MG63 (cell line): Measurements from ENCODE around the gene ITGB3. TPM values are rescaled to one million over a fixed set of nuclear protein-coding genes. Genes with fewer than 3 reads are reported as not detected.

Source experiments
- DNase-seq: peaks from one replicate; pipeline ENCODE4 v3.0.0-alpha.2; 2020
- H3K27me3 ChIP-seq: fragments of 250-450 bp; sonication (Bioruptor Pico); 2 replicates; pipeline ENCODE4 v1.5.1; 2020; ENCODE audit warnings: mild to moderate bottlenecking, moderate library complexity
- H3K36me3 ChIP-seq: fragments of 250-450 bp; sonication (Bioruptor Pico); 2 replicates; pipeline ENCODE4 v1.5.1; 2020; ENCODE audit warnings: mild to moderate bottlenecking, moderate library complexity
- H3K4me3 ChIP-seq: fragments of 250-450 bp; sonication (Bioruptor Pico); 2 replicates; pipeline ENCODE4 v1.5.1; 2020; ENCODE audit warnings: mild to moderate bottlenecking, moderate library complexity
- H3K9me3 ChIP-seq: fragments of 250-450 bp; sonication (Bioruptor Pico); 2 replicates; pipeline ENCODE4 v1.5.1; 2020; ENCODE audit warnings: mild to moderate bottlenecking, moderate library complexity
- total RNA-seq: library from RNA; depleted of rRNA; stranded (reverse); fragments of >200 nt; shearing (Covaris generic); gene quantifications from 2 replicates; pipeline ENCODE4 v1.2.3, GENCODE V29; 2014; ENCODE audit warnings: low replicate concordance

ITGB3 gene
- total RNA-seq, 1 experiment from 2014 or later: 12.1 TPM

DNA sequence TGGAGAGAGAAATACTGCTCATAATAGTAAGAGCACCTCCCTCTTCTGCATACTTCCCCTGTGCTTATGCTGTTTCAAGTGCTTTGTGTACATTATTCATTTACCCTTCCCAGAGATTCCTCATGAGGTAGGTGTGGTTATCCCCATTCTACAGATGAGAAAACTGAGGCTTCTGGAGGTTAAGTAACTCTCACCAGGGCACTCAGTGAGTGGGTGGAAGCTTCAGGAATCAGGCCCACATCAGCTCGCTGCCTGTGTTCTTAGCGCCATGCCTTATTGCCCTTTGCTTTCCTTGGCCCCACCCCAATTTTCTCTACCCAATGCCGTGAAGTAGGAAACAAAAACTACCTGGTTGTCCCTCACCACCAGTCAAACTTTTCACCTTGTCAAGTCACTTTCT is 18.1 kb upstream of the ITGB3 start:
- DNase-seq: no peak
- H3K9me3 ChIP-seq: peaks cover 10% of the 10 kb centered on the region
- no peaks in the 10 kb centered on the region for H3K27me3 ChIP-seq
- H3K4me3 ChIP-seq: no peak overlapping the region
- no peaks in the 10 kb centered on the region for H3K36me3 ChIP-seq

DNA sequence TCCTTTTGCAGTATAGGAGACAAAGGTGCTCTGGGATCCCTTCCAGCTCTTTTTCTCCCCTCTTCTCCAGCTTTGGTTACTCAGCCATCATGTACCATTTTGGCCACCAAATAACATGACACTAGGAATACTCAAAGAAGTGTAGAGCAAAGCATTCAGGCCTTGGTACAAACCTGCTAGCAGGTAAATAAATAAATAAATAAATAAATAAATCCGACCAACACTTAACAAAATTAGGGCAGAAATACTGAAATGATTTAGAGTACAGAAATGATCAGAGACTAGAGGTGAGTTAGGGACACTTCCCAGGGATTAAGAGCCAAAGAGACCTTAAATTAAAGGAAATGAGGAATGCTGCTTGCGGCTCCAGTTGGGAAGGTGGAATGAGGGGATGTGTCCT is 17.7 kb upstream of the ITGB3 start:
- Histone ChIP-seq H3K36me3 (no peaks in the 10 kb centered on the region), H3K27me3 (no peaks in the 10 kb centered on the region), H3K9me3 (peaks cover 10% of the 10 kb centered on the region), H3K4me3 (no peak overlapping the region)
- no peak for DNase-seq

DNA sequence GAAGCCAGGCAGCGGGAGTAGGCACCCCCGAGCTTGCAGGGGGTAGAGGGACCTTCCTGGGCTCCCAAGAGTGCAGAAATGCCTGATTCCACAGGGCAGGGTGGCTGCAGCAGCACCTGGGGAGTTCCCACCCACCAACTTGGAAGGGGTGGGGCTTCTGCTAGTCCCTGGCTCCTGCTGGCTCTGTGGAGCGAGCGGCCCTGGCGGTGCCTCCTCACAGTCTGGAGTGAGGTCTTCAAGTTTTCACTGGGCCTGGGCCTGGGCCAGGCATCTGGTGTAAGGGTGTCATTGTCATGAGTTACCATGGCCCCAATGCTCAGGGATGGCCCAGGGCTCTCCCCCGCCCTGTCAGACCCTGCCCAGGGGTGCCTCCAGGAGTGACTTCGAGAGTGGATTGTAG is 15.8 kb upstream of the ITGB3 start:
- Histone ChIP-seq H3K36me3 (no peaks in the 10 kb centered on the region), H3K9me3 (peaks cover 10% of the 10 kb centered on the region), H3K4me3 (no peak overlapping the region), H3K27me3 (no peaks in the 10 kb centered on the region)
- DNase-seq: no peak

DNA sequence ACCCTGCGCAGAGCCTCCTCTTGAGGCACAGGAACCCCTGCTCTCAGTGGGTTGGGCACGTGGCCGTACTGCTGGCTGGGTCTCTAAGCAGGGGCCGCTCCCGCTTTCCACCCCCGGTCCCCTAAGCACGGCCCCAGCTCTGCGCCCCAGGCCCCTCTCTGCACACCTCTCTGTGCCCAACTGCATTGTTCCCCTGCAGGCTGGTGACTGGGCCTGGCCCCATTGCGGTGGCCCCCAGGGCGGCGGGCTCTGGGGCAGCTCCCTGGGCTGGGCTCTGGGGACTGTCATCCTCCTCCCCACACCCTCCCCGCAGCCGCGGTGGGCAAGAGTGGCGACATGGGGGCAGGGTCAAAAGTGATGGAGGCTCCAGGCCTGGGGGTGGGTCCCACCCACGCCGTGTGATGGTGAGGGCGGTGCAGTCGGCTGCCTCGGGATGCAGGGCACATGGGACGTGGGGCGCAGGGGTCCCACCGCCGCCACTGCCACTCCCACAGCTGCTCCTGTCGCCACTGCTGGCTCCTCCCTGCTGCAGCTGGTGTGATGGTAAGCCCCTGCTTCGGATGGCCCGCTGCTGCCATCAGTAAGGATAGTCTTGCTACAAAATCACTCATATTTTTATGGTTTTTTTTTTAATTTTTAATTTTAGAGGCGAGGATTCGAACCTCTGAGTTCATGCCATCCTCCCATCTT is 15.2 kb upstream of the ITGB3 start:
- Histone ChIP-seq H3K4me3 (no peak overlapping the region), H3K27me3 (no peaks in the 10 kb centered on the region), H3K9me3 (peaks cover 10% of the 10 kb centered on the region), H3K36me3 (no peaks in the 10 kb centered on the region)
- DNase-seq: no peak

DNA sequence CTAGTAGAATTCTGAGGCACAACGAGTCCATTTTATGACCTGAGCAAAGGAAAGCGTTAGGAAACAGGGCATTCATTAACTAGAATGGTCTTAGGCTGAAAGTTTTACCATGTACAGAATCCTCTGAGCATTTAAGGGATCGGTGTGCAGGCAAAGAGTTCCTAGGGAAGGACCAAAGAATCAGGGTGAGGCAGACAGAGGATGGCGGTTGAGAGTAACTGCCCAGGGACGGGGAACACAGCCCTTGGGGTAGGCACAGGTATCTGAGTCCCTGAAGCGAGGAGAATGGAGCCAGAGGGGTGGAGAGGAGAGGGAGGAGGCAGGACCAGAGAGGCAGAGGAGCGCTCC is 14.0 kb upstream of the ITGB3 start:
- DNase-seq: no peak
- peaks cover 10% of the 10 kb centered on the region for H3K9me3 ChIP-seq
- H3K27me3 ChIP-seq: no peaks in the 10 kb centered on the region
- H3K36me3 ChIP-seq: no peaks in the 10 kb centered on the region
- no peak overlapping the region for H3K4me3 ChIP-seq

DNA sequence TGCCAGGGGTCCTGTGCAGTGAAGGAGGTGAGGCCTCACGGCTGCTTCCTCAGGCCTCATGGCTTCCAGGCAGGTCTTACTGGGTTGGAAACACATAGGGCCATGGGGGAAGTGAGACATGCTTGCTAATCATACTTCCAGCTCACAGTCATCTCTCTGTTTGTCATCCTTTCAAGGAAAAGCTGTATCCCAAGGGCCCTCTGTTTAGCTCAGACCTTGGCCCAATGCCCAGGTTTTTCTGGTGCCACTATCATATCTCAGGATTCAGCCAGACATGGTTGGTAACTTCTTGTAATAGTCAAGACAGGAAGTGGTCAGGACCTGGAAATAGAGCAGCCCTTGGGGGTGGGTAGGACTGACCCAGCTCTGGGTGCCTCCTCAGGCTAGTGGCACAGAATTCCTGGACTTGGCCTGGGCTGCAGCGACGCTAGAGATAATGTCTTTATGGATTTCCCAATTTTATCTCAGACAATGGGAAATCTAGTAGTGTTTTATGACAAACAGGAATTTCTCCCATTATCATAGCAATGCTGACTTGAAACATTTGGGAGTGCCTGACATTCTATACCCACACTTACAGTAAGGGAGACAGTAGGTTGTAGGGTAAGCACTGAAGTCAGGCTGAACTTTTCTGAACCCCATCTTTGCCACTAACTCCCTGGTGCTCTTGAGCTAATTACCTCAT is 13.5 kb upstream of the ITGB3 start:
- peaks cover 10% of the 10 kb centered on the region for H3K9me3 ChIP-seq
- DNase-seq: peak; percentile 99
- H3K27me3 ChIP-seq: no peaks in the 10 kb centered on the region
- H3K36me3 ChIP-seq: no peaks in the 10 kb centered on the region
- H3K4me3 ChIP-seq: no peak overlapping the region

DNA sequence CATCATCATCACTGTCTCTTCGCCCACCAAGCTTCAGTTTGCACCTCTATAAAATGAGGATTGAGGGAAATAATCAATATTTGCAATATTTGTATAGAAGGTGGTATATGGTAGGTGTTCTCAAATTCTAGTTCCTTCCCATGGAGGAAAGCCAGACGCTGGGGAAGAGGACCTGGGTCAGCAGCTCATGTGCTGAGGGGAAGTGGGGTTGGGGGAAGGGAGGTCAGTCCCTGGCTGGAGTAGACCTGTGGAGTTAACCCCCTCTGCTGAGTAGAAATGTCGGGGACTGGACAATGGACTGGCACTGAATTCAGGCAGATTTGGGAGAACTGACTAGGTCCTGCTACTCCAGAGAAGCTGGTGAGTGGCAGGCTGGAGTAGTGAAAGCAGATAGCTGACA is 12.8 kb upstream of the ITGB3 start:
- Histone ChIP-seq H3K27me3 (no peaks in the 10 kb centered on the region), H3K4me3 (no peak overlapping the region)

DNA sequence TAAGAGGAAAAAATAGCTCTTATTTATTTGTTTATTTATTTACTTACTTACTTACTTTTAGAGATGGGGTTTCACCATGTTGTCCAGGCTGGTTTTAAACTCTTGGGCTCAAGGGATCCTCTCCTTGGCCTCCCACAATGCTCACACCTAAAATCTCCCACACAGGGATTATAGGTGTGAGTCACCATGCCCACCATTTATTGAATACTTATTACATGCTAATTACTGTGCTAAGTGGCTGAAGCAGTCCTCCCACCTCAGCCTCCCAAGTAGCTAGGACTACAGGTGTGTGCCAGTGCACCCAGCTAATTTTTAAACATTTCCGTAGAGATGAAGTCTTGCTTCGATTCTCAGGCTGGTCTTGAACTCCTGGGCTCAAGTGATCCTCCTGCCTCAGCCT is 11.0 kb upstream of the ITGB3 start:
- Histone ChIP-seq H3K36me3 (no peaks in the 10 kb centered on the region), H3K27me3 (no peaks in the 10 kb centered on the region), H3K4me3 (no peak overlapping the region), H3K9me3 (peaks cover 3% of the 10 kb centered on the region; the same call in 1 of the 2 replicates)
- DNase-seq: no peak

More for the DNA sequence above, 12.8 kb upstream of the ITGB3 start:
- DNase-seq: no peak
- no peaks in the 10 kb centered on the region for H3K36me3 ChIP-seq
- H3K9me3 ChIP-seq: peaks cover 10% of the 10 kb centered on the region

DNA sequence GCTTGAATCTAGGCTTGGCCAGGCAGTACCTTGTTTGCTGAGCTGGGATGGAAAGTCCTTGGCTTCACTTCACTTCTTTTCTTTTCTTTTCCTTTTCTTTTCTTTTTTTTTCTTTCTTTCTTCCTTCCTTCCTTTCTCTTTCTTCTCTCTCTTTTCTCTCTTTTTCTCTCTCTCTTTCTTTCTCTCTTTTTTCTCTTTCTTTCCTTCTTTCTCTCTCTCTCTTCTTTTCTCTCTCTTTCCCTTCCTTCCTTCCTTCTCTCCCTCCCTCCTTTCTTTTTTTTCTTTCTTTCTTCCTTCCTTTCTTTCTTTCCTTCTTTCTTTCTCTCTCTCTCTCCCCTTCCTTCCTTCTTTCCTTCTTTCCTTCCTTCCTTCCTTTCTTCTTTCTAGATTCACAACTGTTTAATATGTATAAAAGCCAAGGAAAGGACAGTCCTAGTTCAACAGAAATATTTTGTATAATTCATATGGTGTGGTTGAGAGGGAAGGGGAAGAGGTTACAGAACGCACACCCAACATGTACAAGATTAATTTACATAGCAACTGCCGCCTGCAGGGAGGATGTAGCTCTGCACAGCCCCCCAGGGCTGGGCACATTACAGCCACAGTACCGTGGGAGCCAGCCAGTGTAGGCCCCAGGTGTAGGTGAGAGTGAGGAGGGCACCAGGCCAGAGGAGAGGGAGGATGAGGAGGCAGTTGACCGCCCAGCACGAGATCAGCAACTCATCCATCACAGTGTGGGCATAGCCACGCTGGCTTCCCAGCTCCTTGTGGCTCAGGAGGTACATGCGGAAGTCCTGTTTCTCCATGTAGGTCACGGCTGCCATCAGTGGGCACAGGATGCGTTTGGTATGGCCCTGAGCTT is 9.7 kb upstream of the ITGB3 start:
- DNase-seq: no peak
- no peaks in the 10 kb centered on the region for H3K27me3 ChIP-seq

DNA sequence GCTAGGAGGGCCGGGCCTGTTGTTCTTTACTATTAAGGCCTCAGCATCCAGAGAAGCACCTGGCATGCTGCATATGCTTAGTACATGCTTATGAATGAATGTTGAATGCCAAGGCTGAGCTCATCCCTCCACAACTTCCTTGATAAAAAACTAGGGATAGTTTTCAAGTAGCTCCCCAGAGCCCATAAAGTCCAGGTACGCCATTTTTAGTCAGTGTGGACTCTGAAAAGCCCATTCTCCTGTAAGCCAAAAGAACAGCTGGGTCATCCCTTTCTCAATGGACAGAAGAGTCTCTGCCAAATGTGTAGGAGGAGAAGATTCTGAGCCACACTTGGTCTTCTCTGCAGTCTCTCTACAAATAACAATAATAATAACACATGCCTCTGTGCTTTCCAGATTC is 8.9 kb upstream of the ITGB3 start:
- peak; percentile 64 for DNase-seq
- H3K36me3 ChIP-seq: no peaks in the 10 kb centered on the region
- H3K9me3 ChIP-seq: no peaks in the 10 kb centered on the region; the same call in 1 of the 2 replicates
- H3K27me3 ChIP-seq: no peaks in the 10 kb centered on the region
- no peak overlapping the region for H3K4me3 ChIP-seq

More for the DNA sequence above, 9.7 kb upstream of the ITGB3 start:
- H3K4me3 ChIP-seq: no peak overlapping the region
- no peaks in the 10 kb centered on the region for H3K36me3 ChIP-seq
- H3K9me3 ChIP-seq: no peaks in the 10 kb centered on the region; the same call in 1 of the 2 replicates

DNA sequence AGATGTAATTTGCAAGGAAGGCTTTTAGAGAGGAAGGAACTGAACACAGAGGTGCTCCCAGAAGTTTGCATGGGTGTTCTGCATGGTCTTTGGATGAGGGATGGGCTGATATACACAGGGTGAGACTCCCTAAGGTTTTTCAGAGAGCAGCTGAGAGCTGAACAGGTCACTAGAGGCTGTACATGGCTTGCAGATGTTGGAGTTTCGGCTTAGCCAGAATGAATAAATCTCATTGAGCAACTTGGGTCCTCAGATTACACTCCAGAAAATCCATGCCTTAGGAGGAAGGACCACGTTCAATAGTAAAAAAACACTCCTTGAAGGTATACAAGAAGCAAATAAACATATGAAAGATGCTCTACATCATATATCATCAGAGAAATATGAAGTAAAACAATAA is 7.5 kb upstream of the ITGB3 start:
- Histone ChIP-seq H3K9me3 (no peaks in the 10 kb centered on the region; the same call in 1 of the 2 replicates), H3K27me3 (no peaks in the 10 kb centered on the region), H3K36me3 (no peaks in the 10 kb centered on the region), H3K4me3 (no peak overlapping the region)
- no peak for DNase-seq

DNA sequence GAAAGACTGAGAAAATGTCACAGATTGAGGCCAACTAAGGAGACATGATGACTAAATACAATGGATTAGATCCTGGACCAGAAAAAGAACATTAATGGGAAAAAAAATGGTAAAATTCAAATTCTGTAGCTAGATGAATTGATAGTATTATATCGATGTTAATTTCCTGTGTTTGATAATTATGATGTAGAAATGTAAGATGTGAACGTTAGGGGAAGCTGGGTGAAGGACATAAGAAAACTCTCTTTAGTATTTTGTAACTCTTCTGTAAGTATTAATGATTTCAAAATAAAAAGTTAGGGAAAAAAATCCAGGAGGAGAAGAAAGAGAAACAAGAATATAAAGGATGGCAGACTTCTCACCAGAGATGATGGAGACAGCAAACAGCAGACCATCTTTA is 2.8 kb upstream of the ITGB3 start:
- no peaks in the 10 kb centered on the region for H3K27me3 ChIP-seq
- no peak for DNase-seq
- H3K36me3 ChIP-seq: no peaks in the 10 kb centered on the region
- no peak overlapping the region for H3K4me3 ChIP-seq
- no peaks in the 10 kb centered on the region for H3K9me3 ChIP-seq

DNA sequence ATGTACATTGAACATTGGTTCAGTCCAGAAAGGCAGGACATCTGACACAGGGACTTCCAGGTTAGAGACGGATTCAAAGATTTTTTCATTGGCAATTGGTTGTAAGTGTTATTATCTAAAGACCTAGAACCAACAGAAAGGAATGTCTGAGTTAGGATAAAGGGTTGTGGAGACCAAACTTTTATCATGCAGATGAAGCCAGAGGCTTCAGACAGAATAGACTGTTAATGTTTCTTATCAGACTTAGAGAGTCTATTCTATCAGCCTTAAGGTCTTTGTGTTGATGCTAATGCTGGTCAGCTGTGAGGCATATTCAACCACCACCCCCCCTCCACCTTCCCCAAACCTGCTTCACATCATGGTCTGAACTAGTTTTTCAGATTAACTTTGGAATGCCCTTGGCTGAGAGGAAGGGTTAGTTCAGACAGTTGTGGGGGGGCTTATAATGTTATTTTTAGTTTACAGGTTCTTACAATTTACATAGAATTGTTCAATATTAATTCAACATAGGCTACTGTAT is 2.1 kb upstream of the ITGB3 start:
- DNase-seq: no peak
- Histone ChIP-seq H3K9me3 (no peaks in the 10 kb centered on the region), H3K27me3 (no peaks in the 10 kb centered on the region), H3K4me3 (no peak overlapping the region), H3K36me3 (no peaks in the 10 kb centered on the region)

DNA sequence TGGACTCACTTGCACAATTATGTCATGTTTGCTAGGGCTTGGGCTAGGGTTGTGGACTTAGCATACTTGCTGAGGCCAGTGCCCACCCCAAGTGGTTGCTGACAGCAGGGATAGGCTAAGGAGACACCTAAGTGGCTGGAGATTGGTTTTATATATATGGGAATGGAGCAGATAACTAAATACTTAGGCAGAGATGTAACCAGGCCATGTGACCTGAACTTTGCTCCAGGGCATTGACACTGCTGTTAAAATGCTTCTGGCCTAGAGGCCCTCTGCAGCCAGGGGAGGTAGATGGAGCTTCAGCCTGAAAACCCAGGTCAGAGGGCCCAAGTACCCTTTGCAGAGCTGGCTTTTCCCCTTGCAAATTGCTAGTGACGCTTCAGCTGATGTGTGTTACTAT is 1.4 kb upstream of the ITGB3 start:
- no peaks in the 10 kb centered on the region for H3K9me3 ChIP-seq
- no peaks in the 10 kb centered on the region for H3K36me3 ChIP-seq
- H3K4me3 ChIP-seq: no peak overlapping the region
- DNase-seq: no peak
- H3K27me3 ChIP-seq: no peaks in the 10 kb centered on the region

DNA sequence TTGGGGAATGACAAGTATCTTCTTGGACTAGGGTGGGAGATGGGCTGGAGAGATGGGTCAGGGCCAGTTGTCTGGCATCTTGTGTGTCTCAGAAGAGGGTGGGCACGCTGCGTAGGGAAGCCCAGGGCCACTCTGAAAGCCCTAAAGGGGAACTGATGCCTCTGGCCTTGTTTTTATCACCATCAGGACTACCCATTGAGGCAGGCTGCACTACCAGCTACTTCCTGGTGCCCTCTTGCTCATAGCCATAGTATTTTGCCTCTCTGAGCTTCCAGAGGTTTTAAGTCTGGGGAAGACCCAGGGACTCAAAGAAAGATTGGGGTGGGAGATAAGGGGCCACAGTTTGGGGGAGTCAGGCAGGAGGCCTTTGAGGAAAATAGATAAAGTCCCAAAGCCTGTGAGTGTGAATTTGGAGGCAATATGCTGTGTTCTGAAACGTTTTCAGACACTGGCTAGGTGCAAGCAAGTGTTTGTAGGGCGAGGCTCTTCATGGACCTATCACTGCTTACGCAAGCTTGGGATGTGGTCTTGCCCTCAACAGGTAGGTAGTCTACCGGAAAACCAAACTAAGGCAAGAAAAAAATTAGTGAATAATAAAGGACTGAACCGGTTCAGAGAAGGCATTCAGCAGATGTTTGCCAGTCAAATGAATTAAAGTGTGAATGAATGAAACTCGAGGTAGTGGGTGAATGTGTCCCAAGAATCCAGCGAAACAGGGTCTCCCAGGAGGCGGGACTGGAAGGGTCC is 688 bp upstream of the ITGB3 start:
- no peak for DNase-seq
- no peaks in the 10 kb centered on the region for H3K36me3 ChIP-seq
- H3K27me3 ChIP-seq: no peaks in the 10 kb centered on the region
- no peaks in the 10 kb centered on the region for H3K9me3 ChIP-seq
- peak overlapping the region; percentile 79 for H3K4me3 ChIP-seq

DNA sequence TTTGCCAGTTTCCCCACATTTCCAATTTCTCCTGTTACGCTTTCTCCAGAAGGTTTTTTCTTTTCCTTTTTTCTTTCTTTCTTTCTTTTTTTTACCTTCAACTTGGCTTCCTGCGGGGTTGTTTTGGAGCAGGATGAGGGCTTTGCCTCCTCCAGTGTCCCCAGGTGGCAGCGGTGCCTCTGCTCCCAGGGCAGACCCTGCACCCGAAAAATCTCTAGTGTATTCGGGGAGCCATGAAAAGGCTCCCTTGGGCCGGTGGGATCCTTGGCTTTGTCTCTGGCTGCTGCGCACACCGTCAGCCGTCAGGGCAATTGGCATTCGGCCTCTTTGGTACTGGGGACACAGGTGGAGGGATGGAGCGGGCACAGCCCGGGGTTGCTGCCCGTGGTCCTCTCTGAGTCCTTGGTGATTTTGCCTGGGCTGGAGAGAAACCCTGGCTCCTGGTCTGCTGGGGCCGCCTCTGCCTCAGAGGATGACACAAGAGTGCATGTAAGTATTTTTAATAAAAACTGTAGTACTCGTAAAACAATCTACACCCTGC is 846 bp downstream of the ITGB3 start:
- Histone ChIP-seq H3K36me3 (peaks cover 7% of the 10 kb centered on the region; the same call in 1 of the 2 replicates), H3K4me3 (peak overlapping the region; percentile 79), H3K27me3 (no peaks in the 10 kb centered on the region), H3K9me3 (no peaks in the 10 kb centered on the region)
- DNase-seq: no peak
